GF-D8 (cell line): ENCODE measurements around the gene SNX19.

ENCODE experiments used
- DNase-seq: peaks from one replicate; lab custom pipeline; 2025; lab: John Stamatoyannopoulos, UW

SNX19 gene

GRCh38 chr11:130842001-130842400, 74.3 kb downstream of the SNX19 start:
- no peak for DNase-seq

GRCh38 chr11:130840679-130841078, 75.6 kb downstream of the SNX19 start:
- no peak for DNase-seq

GRCh38 chr11:130839981-130840666, 76.2 kb downstream of the SNX19 start:
- DNase-seq: no peak

GRCh38 chr11:130837194-130837593, 79.1 kb downstream of the SNX19 start:
- no peak for DNase-seq

GRCh38 chr11:130834886-130835285, 81.4 kb downstream of the SNX19 start:
- no peak for DNase-seq

- DNase-seq: no peak
These were observed 83.5 kb downstream of the SNX19 start for GRCh38 chr11:130832566-130833425.

GRCh38 chr11:130831976-130832375, 84.3 kb downstream of the SNX19 start:
- no peak for DNase-seq

GRCh38 chr11:130831506-130831905, 84.8 kb downstream of the SNX19 start:
- no peak for DNase-seq

- DNase-seq: no peak
These were observed 85.7 kb downstream of the SNX19 start for GRCh38 chr11:130830566-130830965.

- no peak for DNase-seq
These were observed 86.3 kb downstream of the SNX19 start for GRCh38 chr11:130829920-130830511.

GRCh38 chr11:130828741-130829140, 87.5 kb downstream of the SNX19 start:
- DNase-seq: no peak

- no peak for DNase-seq
These were observed 88.6 kb downstream of the SNX19 start for GRCh38 chr11:130827451-130828377.

- DNase-seq: no peak
These were observed 89.7 kb downstream of the SNX19 start for GRCh38 chr11:130826572-130826971.

GRCh38 chr11:130825983-130826382, 90.3 kb downstream of the SNX19 start:
- no peak for DNase-seq

- no peak for DNase-seq
These were observed 90.7 kb downstream of the SNX19 start for GRCh38 chr11:130825561-130825960.
